A673 (cell line): ENCODE measurements around the gene GSG1L. TPM values are rescaled to one million over a fixed set of nuclear protein-coding genes. Genes with fewer than 3 reads are reported as not detected.

Experiments
- BruUV-seq: library from RNA; stranded (reverse); fragments of 400-500 nt; replicated peaks from 2 replicates; lab custom pipeline; 2021; lab: Mats Ljungman, UMichigan
- CTCF ChIA-PET: fragments of 300-600 bp; sonication (Branson Sonifier 250); formaldehyde crosslinking; loops from one replicate; lab custom pipeline; 2022; ENCODE audit warnings: antibody characterized with exemption; lab: Charles Lee
- POLR2A ChIA-PET: fragments of 300-600 bp; sonication (Branson Sonifier 250); formaldehyde crosslinking; loops from one replicate; lab custom pipeline; 2022; ENCODE audit warnings: antibody characterized with exemption; ENCODE audit not compliant: low non-redundant PET; lab: Charles Lee
- DNase-seq: peaks from one replicate; pipeline ENCODE4 v3.0.0-alpha.2; 2015; ENCODE audit warnings: low spot score
- H3K27ac ChIP-seq: fragments of 200-600 bp; sonication (generic); 2 replicates; pipeline ENCODE4 v1.5.1; 2016; ENCODE audit warnings: mixed run types, low read depth, mild to moderate bottlenecking, mixed read lengths, antibody characterized with exemption, low read length; ENCODE audit not compliant: poor library complexity, severe bottlenecking
- H3K27me3 ChIP-seq: fragments of 200-600 bp; sonication (generic); replicated peaks from 2 replicates; pipeline ENCODE4 v1.6.1; 2017; ENCODE audit warnings: mixed run types, low read depth, mild to moderate bottlenecking, mixed read lengths, antibody characterized with exemption, low read length; ENCODE audit not compliant: insufficient read depth, poor library complexity
- H3K36me3 ChIP-seq: fragments of 200-600 bp; sonication (generic); 2 replicates; pipeline ENCODE4 v1.6.1; 2016; ENCODE audit warnings: mixed run types, mild to moderate bottlenecking, mixed read lengths, antibody characterized with exemption, low read length; ENCODE audit not compliant: insufficient read depth, poor library complexity, severe bottlenecking
- H3K4me1 ChIP-seq: fragments of 200-600 bp; sonication (generic); 2 replicates; pipeline ENCODE4 v1.6.1; 2017; ENCODE audit warnings: mixed run types, mild to moderate bottlenecking, mixed read lengths, antibody characterized with exemption, low read length; ENCODE audit not compliant: insufficient read depth, poor library complexity, severe bottlenecking
- H3K4me3 ChIP-seq: fragments of 200-600 bp; sonication (generic); 2 replicates; pipeline ENCODE4 v1.5.1; 2016; ENCODE audit warnings: low read depth, mixed run types, mild to moderate bottlenecking, mixed read lengths, low read length; ENCODE audit not compliant: poor library complexity, severe bottlenecking
- H3K9me3 ChIP-seq: fragments of 200-600 bp; sonication (generic); 2 replicates; pipeline ENCODE4 v1.6.1; 2016; ENCODE audit warnings: mixed run types, low read depth, mild to moderate bottlenecking, mixed read lengths, antibody characterized with exemption, low read length; ENCODE audit not compliant: poor library complexity, severe bottlenecking
- EZH2 ChIP-seq: fragments of 200-600 bp; sonication (generic); IDR thresholded peaks from 2 replicates; pipeline ENCODE4 v1.6.1; 2017; ENCODE audit warnings: borderline replicate concordance, low read depth, mild to moderate bottlenecking, mixed read lengths, antibody characterized with exemption, low read length; ENCODE audit not compliant: poor library complexity, severe bottlenecking
- intact Hi-C: fragments of 100-400 bp; cut with micrococcal nuclease; formaldehyde crosslinking; loops from one replicate; pipeline ENCODE4 v1.10.0; 2022; ENCODE audit not compliant: unreplicated experiment
- total RNA-seq: library from RNA; stranded (reverse); gene quantifications from 2 replicates; pipeline ENCODE4 v1.2.3, GENCODE V29; 2021
- TF ChIP-seq, protein P1 (sequence below): fragments of 300-800, 200-600 bp; sonication (generic); conservative IDR thresholded peaks from 2 replicates; pipeline ENCODE4 v1.5.1; 2017; ENCODE audit warnings: low read depth, mild to moderate bottlenecking, antibody characterized with exemption, low read length, moderate library complexity, mixed read lengths

The GSG1L gene
- total RNA-seq, 1 experiment from 2014 or later: not detected

DNA sequence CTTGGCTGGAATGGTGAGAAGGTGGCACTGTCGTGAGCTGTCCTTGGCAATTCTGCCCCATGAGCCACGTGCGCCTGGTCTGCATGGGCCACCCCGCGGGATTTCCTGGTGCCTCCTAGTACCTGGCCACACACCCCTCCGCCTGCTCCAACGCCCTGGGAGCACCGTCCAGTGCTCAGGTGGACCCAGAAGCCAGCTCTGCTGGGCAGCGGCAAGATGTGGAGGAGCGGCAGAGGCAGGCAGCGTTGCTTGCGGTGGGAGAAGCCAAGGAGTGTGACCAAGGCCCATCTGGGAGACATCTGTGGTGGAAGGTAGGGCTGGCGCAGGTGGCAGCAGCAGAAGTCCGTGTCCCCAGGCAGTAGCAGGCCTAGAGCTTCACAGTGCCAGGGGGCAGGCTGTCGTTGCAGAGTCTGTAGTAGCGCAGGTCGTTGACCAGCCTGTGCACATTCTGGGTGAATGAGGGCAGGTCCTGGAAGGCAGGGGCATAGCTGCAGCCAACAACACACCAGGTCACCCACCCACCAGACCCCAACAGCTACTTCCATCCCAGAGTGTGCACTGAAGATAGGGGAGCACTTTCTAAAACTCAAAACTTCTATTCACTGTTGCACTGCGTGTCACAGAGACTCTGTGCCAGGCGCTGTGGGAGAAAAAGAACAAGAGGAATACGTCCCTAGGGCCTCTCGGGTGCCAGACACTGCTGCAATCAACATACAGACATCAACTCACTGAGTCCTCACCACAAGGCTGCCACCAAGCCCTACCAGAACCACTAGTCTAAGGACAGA lies 34.9 kb upstream of the GSG1L start:
- TF ChIP-seq, protein P1, sequence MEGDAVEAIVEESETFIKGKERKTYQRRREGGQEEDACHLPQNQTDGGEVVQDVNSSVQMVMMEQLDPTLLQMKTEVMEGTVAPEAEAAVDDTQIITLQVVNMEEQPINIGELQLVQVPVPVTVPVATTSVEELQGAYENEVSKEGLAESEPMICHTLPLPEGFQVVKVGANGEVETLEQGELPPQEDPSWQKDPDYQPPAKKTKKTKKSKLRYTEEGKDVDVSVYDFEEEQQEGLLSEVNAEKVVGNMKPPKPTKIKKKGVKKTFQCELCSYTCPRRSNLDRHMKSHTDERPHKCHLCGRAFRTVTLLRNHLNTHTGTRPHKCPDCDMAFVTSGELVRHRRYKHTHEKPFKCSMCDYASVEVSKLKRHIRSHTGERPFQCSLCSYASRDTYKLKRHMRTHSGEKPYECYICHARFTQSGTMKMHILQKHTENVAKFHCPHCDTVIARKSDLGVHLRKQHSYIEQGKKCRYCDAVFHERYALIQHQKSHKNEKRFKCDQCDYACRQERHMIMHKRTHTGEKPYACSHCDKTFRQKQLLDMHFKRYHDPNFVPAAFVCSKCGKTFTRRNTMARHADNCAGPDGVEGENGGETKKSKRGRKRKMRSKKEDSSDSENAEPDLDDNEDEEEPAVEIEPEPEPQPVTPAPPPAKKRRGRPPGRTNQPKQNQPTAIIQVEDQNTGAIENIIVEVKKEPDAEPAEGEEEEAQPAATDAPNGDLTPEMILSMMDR: no peak
- TF ChIP-seq EZH2: no peak
- no peaks in the 10 kb centered on the region for H3K9me3 ChIP-seq
- H3K36me3 ChIP-seq: peaks cover 45% of the 10 kb centered on the region
- CTCF ChIA-PET: no interaction called here
- no peak for DNase-seq
- H3K4me3 ChIP-seq: no peak overlapping the region
- POLR2A ChIA-PET: no interaction called here
- no peaks in the 10 kb centered on the region for H3K4me1 ChIP-seq
- intact Hi-C loops: no loop called here
- no TSS peak for BruUV-seq
- H3K27ac ChIP-seq: no peak overlapping the region
- no peaks in the 10 kb centered on the region for H3K27me3 ChIP-seq

DNA sequence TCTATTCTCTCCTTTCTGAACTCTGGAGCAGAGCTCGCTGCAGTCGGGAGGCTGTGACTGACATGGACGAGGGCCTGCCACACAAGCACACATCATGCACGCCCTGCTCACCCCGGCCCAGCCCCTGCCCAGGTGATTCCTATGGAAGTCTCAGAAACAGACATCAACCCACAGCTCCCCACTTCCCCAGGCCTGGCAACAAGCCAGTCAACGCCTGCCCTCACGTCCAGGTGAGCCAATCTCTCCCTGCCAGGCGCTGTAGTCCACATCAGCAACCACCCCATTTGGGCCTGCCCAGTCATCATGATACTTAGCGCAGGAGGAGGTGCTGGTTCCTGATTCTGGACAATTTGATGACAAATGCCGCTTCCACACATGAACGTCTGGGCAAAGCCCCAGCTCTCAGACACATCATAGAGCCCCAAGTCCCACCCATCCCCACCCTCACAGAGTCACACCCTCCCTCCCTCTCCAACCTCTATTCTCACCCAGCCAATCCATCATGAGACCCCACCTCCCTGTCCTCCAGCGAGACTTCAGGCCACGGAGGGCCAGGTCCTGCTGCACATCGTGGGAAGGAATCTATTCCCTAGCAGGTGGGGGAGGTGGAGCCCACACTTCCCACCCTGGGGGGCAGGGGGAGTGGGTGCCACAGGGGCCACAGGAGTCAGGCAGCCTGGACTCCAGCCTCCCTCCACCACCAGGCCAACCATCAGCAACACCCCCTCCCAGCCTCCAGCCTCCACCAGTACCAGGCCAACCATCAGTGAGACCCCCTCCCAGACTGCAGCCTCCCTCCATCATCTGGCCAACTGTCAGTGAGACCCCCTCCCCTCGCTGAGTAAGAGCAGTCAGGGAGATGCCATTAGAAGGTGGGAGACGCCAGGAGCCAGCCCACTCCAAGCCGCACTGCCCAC lies 33.7 kb upstream of the GSG1L start:
- H3K9me3 ChIP-seq: no peaks in the 10 kb centered on the region
- no peaks in the 10 kb centered on the region for H3K4me1 ChIP-seq
- H3K36me3 ChIP-seq: peaks cover 35% of the 10 kb centered on the region
- H3K27ac ChIP-seq: no peak overlapping the region
- intact Hi-C loops: no loop called here
- DNase-seq: no peak
- ChIA-PET POLR2A (no interaction called here), CTCF (no interaction called here)
- no peaks in the 10 kb centered on the region for H3K27me3 ChIP-seq
- BruUV-seq: no TSS peak
- no peak overlapping the region for H3K4me3 ChIP-seq
- TF ChIP-seq EZH2: no peak
- TF ChIP-seq, protein P1: no peak

DNA sequence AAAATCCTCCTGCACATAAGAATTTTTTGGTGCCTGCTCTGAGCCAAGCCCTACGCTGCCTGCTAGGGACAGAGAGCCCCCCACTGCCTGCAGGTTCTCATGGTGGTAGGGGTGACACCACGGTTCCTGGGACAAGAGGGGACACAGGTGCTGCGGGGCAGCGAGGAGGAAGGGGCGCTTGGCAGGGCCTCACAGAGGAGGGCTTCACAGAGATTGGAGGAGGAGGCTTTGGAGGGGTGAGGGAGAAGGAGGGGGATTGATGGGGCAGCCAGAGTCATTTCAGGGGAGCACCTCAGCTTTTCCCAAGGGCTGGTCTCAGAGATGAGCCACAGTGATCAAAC lies 29.8 kb upstream of the GSG1L start:
- POLR2A ChIA-PET: no interaction called here
- Histone ChIP-seq H3K27ac (no peak overlapping the region), H3K4me3 (no peak overlapping the region), H3K9me3 (no peaks in the 10 kb centered on the region), H3K4me1 (no peaks in the 10 kb centered on the region), H3K27me3 (no peaks in the 10 kb centered on the region), H3K36me3 (peaks cover 6% of the 10 kb centered on the region)
- DNase-seq: no peak
- intact Hi-C loops: no loop called here
- CTCF ChIA-PET: no interaction called here
- no peak for TF ChIP-seq EZH2
- TF ChIP-seq, protein P1: no peak
- BruUV-seq: no TSS peak
